GM19351 (cell line): ENCODE measurements around the gene CLSTN1.

Experiments used
- ATAC-seq: cut with Tn5 transposase; IDR thresholded peaks from one replicate; pipeline ENCODE4 v1.9.1; 2021; ENCODE audit warnings: mild to moderate bottlenecking, moderate library complexity; ENCODE audit not compliant: unreplicated experiment

CLSTN1 gene

GRCh38 chr1:9732123-9732971 is 91.4 kb downstream of the CLSTN1 start:
- no peak for ATAC-seq

- ATAC-seq, result no peak
Measured at GRCh38 chr1:9731561-9731960, 92.2 kb downstream of the CLSTN1 start.

GRCh38 chr1:9731051-9731537 is 92.7 kb downstream of the CLSTN1 start:
- no peak for ATAC-seq

- ATAC-seq, result no peak
Measured at GRCh38 chr1:9730096-9730901, 93.5 kb downstream of the CLSTN1 start.

GRCh38 chr1:9729523-9729922 is 94.2 kb downstream of the CLSTN1 start:
- ATAC-seq, result no peak

- ATAC-seq, result no peak
Measured at GRCh38 chr1:9728451-9729295, 95.1 kb downstream of the CLSTN1 start.

- no peak for ATAC-seq
Measured at GRCh38 chr1:9726905-9727595, 96.7 kb downstream of the CLSTN1 start.

- no peak for ATAC-seq
Measured at GRCh38 chr1:9726406-9726805, 97.4 kb downstream of the CLSTN1 start.

- no peak for ATAC-seq
Measured at GRCh38 chr1:9724706-9725476, 98.9 kb downstream of the CLSTN1 start.

- ATAC-seq, result no peak
Measured at GRCh38 chr1:9723926-9724325, 99.8 kb downstream of the CLSTN1 start.

GRCh38 chr1:9723068-9723805 is 100.5 kb downstream of the CLSTN1 start:
- ATAC-seq, result no peak

GRCh38 chr1:9722378-9722749 is 101.4 kb downstream of the CLSTN1 start:
- ATAC-seq, result no peak

- no peak for ATAC-seq
Measured at GRCh38 chr1:9721606-9722377, 102.0 kb downstream of the CLSTN1 start.

GRCh38 chr1:9720785-9721605 is 102.8 kb downstream of the CLSTN1 start:
- no peak for ATAC-seq

GRCh38 chr1:9719978-9720722 is 103.6 kb downstream of the CLSTN1 start:
- no peak for ATAC-seq

GRCh38 chr1:9718006-9718680 is 105.6 kb downstream of the CLSTN1 start:
- no peak for ATAC-seq
